Amygdala (tissue), 56 donors: ENCODE measurements around the gene EXOC6.

Source experiments
- DNase-seq, 56 donors: peaks; one replicate each; lab custom pipeline; 2025; lab: John Stamatoyannopoulos, UW

The EXOC6 gene

DNA sequence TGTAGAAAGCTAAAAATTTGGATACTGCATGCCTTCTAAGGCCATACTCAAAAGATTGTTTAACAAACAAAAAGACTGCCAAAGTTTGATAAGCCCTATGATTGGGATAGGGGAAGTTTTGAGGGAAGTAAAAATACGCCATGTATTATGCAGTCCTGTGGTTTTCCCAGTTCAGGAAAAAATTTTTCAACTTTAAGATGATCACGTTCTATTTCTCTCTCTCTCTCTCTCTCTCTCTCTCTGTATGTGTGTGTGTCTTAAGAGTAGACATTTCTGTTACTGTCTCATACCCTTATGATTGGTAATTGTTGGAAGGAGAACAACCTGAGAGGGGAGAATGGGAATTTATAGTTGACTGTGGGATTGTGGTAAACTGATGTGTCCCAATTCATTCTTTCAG lies 143.2 kb downstream of the EXOC6 start:
- no peak for DNase-seq

DNA sequence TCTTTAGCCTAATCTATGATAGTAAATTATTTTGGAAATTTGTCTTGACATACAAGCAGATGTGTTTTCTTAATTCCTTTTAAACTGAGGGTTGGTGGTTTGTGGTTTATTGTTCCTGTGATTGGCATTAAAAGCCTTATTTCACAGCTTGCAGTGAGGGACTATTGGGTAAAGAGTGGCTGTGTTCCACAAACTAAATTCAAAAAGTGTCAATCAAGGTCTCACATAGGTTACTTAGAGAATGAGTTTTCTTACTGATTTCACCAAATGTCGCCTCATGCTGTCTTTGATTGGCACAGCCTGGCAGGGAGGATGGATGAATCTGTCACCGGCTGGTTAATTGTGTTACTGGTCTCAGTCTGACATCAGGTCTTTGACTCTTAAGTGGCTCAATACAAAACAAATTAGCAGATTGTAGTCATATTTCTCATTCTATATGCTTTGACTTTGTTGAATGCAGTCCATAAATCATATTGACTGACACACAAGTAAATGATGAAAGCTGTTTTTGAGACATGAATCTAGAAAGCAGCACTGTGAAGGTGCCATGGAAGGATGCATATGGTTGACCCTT lies 145.5 kb downstream of the EXOC6 start:
- DNase-seq, result no peak

DNA sequence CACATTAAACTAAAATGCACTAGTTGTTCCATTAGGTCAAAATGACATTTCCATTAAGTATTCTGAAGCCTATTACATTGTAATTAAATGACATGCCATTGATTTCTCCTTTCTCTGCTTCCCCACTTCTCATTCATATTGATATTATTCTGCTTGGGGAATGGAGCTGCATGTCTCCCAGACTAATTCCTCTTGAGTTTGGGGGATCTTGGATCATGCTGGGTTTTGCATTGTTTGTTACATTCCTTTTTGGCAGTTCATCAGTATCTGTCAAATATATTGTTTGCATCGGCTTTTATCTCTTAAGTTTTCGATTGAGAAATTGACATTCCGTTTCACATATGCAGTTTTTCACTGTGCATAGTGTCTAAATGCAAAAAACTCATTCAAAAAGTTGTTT lies 147.2 kb downstream of the EXOC6 start:
- DNase-seq, result no peak

DNA sequence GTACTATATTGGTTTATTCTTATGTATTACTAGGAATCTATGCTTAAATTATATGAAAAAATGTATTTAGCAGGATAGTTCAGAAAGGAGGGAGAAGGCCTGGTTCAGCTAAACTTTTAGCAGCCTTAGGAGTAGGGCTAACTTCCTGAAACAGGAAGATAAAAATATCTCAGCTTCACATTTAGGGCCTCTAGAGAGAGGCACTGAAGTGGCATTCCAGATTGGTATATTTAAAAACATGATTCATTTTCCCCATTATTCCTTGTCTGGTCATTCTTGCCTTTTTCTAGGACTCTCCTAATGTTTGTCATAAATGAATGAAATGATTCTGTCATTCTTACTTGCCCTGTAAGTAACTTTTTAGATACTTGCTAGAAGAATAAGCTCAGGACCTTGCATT lies 149.3 kb downstream of the EXOC6 start:
- DNase-seq, result no peak

DNA sequence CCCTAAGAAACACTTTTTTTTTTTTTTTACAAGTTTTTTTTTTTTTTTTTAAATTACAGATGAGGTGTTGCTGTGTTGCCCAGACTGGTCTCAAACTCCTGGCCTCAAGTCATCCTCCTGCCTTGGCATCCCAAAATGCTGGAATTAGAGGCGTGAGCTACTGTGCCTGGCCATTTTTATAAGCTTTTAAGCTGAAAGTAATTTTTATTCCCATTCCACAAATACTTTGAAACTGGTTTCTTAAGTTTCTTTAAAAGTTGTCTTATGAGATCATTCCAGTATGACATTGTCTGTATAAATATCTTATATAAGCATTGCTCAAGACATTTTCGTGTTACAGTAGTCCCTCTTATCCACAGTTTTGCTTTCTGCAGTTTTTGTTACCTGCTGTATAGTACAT lies 150.9 kb downstream of the EXOC6 start:
- DNase-seq, result no peak

DNA sequence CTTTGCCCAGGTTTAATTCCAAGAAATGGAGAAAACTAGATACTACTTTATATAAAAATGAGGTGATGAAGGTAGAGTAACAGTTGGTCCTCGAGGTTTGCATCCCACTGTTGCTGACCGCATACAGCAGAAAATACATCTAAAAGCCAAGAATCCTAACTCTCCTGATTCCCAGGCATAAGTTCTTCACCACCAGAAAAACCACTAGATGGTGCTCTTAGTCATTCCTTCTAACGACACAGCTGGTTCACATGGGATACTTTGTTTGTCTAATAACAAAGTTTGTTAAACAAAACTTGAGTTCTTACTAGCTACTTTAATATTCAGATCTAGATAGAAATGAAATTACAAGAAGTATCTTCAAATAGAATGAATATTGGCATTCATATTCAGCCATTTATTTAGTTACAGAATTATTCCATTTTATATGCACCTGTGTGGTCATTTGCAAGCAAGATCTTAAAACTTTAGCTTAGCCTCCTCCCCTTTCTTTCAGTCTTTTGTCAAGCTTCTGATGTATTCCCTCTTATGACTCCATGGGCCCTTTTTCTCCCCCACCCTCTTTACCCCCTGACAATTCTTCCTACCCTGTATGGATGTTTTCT lies 158.2 kb downstream of the EXOC6 start:
- DNase-seq, result no peak

DNA sequence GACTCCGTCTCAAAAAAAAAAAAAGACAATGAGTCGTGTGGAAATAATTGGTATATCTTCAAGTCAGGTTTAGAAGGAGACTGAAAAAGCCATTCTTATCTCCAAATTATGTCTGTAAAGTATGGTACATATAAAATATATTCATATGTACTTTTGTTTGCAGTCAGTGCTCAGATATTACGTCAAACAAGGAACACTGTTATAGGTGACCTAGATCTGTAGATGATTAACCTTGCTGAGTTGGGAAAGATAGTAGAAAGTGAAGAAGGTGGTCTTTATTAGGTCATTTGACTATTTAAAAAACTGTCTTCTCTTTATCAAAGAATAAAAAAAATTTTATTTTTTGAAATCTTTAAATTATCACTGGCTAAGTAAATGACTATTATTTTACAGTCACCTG lies 167.4 kb downstream of the EXOC6 start:
- DNase-seq, result no peak

DNA sequence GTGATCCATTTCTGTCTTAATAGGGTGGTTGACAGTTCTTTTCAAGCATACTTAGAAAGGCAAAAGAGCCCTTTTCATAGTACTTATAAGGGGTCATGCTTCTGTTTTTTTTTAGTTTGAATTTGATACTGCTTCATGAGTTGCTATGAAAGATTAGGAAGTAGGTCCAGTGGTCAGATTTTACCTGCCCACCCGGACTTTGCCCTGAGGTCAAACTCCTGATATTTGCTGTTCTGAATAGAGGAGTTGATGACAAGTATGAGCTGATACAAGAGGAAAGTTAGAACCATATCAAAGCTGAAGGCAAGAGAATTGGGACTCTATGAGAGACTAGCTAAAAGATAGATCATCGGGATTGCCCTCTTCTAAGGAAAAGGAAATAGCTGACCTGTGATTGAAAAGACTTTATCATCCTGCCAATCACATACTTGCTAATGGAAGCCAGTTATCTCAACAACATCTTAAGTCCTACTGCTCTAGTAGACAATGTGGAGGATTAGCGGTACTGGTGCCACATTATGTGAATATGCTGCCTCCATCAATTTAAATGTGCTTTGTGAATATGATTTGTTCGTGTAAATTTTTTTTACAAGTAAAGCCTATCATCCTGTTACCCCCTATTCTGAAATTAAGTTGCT lies 174.8 kb downstream of the EXOC6 start:
- DNase-seq, result no peak

DNA sequence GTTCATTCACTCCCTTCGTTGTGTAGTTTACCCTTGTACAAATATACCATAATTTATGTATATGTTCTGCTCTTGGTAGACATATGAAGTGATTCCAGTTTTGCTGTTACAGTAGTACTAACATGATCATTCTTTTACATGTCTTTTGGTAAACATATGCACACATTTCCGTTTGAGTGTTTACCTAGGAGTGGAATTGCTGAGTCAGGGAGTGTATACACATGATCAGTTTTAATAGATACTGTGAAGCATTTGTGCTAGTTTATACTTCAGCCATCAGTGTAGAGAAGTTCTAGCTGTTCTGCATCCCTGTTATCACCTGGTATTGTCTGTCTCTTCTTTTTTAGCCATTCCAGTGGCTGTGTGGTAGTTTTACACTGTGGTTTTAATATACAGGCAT lies 177.8 kb downstream of the EXOC6 start:
- DNase-seq, result no peak

DNA sequence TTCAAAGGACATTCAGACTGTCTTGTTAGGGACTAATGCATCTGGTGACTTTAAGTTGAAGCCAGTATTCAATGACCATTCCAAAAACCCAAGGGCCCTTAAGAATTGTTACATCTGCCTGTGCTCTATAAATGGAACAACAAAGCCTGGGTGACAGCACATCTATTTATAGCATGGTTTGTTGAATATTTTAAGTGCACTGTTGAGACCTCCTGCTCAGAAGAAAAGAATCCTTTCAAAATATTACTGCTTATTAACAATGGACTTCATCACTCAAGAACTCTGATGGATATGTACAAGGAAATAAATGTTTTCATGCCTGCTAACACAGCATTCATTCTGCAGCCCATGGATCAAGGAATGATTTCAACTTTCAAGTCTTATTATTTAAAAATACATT lies 179.2 kb downstream of the EXOC6 start:
- no peak for DNase-seq

DNA sequence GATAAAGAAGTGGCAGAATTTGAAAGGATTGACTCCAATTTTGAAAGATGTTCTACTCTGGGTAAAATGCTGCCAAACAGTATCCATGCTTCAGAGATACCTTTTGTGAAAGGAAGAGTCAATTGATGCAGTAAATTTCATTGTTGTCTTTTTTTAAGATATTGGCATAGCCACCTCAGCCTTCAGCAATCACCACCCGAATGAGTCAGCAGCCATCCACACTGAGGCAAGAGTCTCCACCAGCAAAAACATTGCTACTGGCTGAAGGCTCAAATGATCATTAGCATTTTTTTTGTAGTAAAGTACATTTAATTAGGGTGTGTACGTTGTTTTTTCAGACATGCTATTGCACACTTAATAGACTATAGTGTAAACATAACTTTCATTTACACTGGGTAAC lies 180.6 kb downstream of the EXOC6 start:
- no peak for DNase-seq

DNA sequence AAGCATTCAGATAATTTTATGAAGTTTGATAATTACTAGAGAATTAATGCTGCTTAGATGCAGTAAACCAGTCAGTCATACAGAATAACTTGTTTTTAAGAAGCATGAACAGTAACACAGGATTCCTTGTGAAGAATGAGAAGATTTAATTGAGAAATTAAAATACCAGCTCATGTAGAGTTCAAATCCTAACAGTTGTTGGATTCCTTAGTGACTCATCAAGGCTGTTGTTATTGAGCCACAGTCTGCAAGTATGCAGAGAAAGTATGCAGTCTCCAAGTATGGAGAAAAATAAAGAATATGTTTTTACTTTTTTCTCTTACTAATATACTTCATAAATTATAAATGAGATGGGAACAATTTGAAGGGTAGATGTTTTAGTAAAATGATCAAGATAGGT lies 182.1 kb downstream of the EXOC6 start:
- no peak for DNase-seq

DNA sequence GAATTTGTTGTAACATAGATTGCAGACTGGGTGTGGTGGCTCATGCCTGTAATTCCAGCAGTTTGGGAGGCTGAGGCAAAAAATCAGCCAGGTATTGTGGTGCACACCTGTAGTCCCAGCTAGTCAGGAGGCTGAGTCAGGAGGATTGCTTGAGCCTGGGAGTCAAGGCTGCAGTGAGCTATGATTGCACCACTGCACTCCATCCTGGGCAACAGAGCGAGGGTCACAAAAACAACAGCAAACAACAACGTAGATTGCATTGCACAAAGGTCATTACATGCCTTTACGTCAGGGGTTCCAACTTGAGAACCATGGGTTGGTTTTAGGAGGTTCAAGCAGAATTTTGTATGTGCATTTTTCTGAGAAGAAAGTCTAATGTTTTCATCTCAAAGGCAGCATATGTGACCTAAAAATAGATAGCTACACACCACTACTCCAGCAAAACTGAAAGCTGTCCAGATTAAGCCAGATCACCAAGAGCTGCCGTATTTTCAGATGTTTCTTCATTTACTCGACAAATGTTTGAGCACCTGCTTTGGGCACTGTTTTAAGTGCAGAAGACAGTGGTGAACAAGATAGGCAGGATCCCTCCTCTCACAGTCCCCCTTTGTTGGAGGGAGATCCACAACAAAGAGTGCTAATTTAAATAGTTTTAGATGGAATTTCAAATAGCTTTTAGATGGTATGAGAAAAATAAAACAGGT lies 183.9 kb downstream of the EXOC6 start:
- no peak for DNase-seq

DNA sequence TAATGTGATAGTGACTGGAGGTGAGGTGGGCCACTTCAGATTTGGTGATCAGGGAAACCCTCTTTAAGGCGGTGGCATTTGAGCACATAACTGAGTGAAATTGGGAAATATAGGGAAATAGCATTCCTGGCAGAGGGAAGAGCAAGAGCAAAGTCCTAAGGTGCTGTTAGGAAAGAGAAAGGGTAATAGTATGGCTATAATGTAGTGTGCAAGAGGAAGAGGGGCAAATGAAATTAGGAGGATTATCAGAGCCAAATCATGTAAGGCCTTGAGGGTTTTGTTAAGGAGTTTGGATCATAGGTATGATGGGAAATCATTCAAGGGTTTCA lies 184.5 kb downstream of the EXOC6 start:
- no peak for DNase-seq

DNA sequence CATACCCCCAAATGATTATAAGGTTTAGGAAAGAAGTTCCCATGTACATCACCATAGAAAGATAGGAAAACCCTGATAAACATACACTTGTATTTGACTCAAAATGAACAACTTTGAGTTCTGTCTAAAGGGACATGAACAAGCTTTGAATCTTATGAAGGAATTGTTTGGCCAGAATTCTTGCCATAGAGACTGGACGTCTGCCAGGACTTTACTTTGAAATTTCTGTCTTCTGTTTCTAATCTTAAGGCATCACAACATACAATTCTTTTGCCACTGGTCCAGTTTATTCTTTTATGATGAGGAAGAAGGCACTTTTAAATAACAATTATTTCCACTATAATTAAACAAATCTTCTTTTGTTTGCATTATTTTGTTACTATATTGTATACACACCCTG lies 186.1 kb downstream of the EXOC6 start:
- DNase-seq, result no peak

DNA sequence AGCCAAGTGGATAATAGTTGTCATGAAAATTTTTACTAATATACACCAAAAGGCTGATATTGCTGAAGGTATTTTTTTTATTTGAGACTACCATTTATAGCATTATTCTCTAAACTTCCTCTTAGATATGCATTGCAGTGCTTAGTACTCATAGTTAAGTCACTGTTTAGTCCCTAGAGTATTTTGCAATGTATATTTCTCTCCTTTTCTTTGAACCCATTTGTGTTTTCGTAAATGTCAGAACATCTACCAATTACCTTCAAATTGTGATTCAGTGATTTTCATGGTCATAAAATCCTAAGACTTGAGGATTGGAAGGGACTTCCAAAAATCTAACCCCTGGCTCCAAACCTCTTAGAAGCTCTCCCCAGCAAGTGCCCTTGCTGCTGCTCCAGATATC lies 190.8 kb downstream of the EXOC6 start:
- DNase-seq, result no peak

DNA sequence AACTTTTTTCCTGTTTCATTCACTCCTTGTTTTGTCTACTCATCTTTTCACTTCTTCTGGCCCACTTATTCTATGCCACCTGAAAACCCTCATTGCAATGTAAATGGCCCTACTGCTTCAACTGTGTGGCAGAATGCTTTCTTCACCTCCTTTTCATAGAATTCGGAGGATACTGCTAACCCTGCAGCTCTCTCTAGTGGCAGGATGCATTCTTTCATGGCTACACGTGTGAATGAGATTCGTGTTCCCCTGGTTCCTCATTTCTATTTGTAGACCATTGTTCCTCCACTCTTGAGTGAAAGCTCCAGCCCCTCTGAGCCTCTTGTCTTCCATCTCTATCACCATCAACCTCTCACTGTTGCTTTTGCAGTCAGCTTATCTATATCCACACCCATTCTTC lies 191.4 kb downstream of the EXOC6 start:
- peak in 2 of 56 donors; percentile 2 to 10 for DNase-seq

DNA sequence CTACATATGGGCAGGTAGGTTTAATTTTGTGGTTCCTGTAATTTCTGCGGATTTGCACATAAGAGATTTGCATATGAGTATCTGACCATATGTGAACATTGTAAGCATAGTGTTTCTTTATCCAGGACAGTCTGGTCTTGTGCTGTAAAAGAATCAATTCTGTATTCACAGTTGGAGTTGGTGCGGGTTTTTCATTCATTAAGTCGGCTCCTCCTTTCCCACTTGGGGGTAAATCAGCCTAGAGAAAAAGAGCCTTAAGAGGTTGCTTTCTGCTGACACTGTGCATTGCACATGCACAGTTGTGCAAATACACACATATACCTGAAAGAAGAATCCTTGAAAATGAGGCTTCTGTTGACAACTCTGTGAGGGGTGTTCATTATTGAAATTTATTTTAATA lies 206.2 kb downstream of the EXOC6 start:
- DNase-seq, result no peak

DNA sequence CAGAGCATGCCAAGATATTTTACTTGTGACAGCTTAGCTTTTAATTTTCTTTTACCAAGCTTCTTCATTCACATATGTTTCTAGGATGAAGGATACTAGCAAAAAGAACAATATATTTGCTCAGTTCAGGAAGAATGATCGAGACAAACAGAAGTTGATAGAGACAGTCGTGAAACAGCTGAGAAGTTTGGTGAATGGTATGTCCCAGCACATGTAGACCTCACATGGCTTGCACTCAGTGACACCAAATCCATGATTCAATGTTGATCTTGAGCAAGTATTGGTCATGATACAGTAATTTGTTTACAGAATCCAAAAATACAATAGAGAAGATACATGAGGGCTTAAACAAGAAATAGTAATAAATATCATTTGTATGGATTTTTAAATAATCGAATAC lies 209.8 kb downstream of the EXOC6 start:
- DNase-seq, result no peak

DNA sequence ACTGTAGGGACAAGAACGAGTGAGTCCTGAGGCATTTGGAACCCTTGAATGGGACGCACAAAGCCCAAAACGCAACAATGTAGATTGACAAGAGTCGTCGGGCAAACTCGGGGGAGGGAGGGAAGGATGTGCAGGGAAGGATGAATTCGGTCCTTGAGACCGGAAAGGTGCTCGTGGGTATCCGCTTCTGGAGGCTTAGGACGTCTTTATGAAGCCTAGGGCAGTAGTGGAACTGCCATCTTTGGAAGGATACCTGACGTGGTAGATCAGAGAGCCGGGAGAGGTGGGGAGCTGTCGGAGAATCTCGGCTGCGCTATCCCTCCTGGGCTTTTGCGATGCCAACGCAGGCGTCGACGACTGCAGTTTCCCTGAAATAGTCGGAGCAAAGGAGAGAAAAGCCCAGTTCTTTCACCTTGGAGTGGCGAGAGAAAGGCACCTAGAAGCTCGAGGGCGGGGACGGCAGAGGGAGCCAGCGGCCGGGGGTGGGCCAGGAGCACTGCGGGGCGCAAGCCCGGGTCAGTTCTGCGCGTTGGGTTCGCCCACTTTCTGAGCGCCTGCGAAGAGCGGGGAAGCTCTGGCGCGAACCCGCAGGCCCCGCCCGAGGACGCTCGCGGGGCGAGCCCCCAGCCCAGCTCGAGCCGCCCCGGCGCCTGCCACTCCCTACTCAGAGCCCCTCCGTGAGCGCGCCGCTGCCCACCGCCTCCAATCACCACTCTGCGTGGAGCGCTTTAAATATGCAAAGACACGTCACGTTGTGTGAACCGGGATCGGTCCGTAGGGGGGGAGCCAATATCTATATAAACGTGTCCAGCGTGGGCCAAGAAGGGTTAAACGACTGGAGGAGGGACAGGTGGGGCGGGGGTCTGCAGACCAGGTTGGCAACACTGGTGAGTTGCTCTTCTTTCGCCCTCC lies 211.9 kb downstream of the EXOC6 start, which contains the start of gene CYP26C1:
Gene CYP26C1, plus strand, starts transcription at position 824 of the 912 bp plus-strand sequence. CDS start 466 bp downstream, outside the sequence.
- DNase-seq, result no peak
